GM18511 (cell line): Measurements from ENCODE around the gene MED13.
"Not testable (repeated sequence)": the region's sequence is repeated elsewhere in the genome, so short reads cannot be mapped to it uniquely, and the experiment has no call there.

Experiments used
- ATAC-seq: cut with Tn5 transposase; IDR thresholded peaks from one replicate; pipeline ENCODE4 v1.9.1; 2021; ENCODE audit warnings: mild to moderate bottlenecking, moderate library complexity; ENCODE audit not compliant: unreplicated experiment

The MED13 gene

GRCh38 chr17:61908292-61909037 is 156.6 kb downstream of the MED13 start:
- ATAC-seq: no peak

- ATAC-seq: no peak
Measured at GRCh38 chr17:61907361-61907760, 157.7 kb downstream of the MED13 start.

- ATAC-seq: no peak
Measured at GRCh38 chr17:61904094-61904710, 160.9 kb downstream of the MED13 start.

GRCh38 chr17:61903251-61903650 is 161.8 kb downstream of the MED13 start:
- no peak for ATAC-seq

GRCh38 chr17:61897548-61898180 is 167.4 kb downstream of the MED13 start:
- no peak for ATAC-seq

GRCh38 chr17:61895391-61895790 is 169.7 kb downstream of the MED13 start:
- no peak for ATAC-seq

- ATAC-seq: not testable (repeated sequence)
Measured at GRCh38 chr17:61894310-61894709, 170.8 kb downstream of the MED13 start.
